ENCODE measurements around the gene VWF. TPM values are rescaled to one million over a fixed set of nuclear protein-coding genes. Genes with fewer than 3 reads are reported as not detected.

The VWF gene
- total RNA-seq, 1 donor from 2014 or later = 173 TPM

- no peak for DNase-seq (ENCODE audit: low spot score)
Observed at GRCh38 chr12:5985471-5985870, 139.0 kb downstream of the VWF start.

GRCh38 chr12:5984873-5985272 is 139.6 kb downstream of the VWF start:
- no peak for DNase-seq (ENCODE audit: low spot score)

- DNase-seq (ENCODE audit: low spot score) = no peak
Observed at GRCh38 chr12:5982106-5982505, 142.4 kb downstream of the VWF start.

- no peak for DNase-seq (ENCODE audit: low spot score)
Observed at GRCh38 chr12:5977556-5977955, 146.9 kb downstream of the VWF start.

- no peak for DNase-seq (ENCODE audit: low spot score)
Observed at GRCh38 chr12:5976711-5977110, 147.8 kb downstream of the VWF start.

- DNase-seq (ENCODE audit: low spot score) = no peak
Observed at GRCh38 chr12:5976196-5976595, 148.3 kb downstream of the VWF start.

GRCh38 chr12:5973461-5974115 is 150.9 kb downstream of the VWF start:
- no peak for DNase-seq (ENCODE audit: low spot score)

GRCh38 chr12:5972387-5972786 is 152.1 kb downstream of the VWF start:
- no peak for DNase-seq (ENCODE audit: low spot score)

GRCh38 chr12:5971194-5971850 is 153.1 kb downstream of the VWF start:
- DNase-seq (ENCODE audit: low spot score) = no peak

- DNase-seq (ENCODE audit: low spot score) = no peak
Observed at GRCh38 chr12:5969974-5970690, 154.3 kb downstream of the VWF start.

- DNase-seq (ENCODE audit: low spot score) = no peak
Observed at GRCh38 chr12:5969156-5969973, 155.1 kb downstream of the VWF start.

- no peak for DNase-seq (ENCODE audit: low spot score)
Observed at GRCh38 chr12:5967645-5968415, 156.6 kb downstream of the VWF start.

GRCh38 chr12:5966486-5967095 is 157.9 kb downstream of the VWF start:
- no peak for DNase-seq (ENCODE audit: low spot score)

GRCh38 chr12:5965950-5966383 is 158.5 kb downstream of the VWF start:
- DNase-seq (ENCODE audit: low spot score) = no peak

- DNase-seq (ENCODE audit: low spot score) = no peak
Observed at GRCh38 chr12:5964913-5965900, 159.3 kb downstream of the VWF start.

GRCh38 chr12:5963515-5963914 is 161.0 kb downstream of the VWF start:
- no peak for DNase-seq (ENCODE audit: low spot score)

- no peak for DNase-seq (ENCODE audit: low spot score)
Observed at GRCh38 chr12:5960783-5961182, 163.7 kb downstream of the VWF start.

- no peak for DNase-seq (ENCODE audit: low spot score)
Observed at GRCh38 chr12:5956987-5957386, 167.5 kb downstream of the VWF start.

- DNase-seq (ENCODE audit: low spot score) = no peak
Observed at GRCh38 chr12:5954661-5955060, 169.8 kb downstream of the VWF start.
